GM23248 (cell line): ENCODE measurements around the gene NAGS.
"Not testable (repeated sequence)": the region's sequence is repeated elsewhere in the genome, so short reads cannot be mapped to it uniquely, and the experiment has no call there.

Experiments used
- EZH2 ChIP-seq: fragments of 200-600 bp; sonication (generic); IDR thresholded peaks from 2 replicates; pipeline ENCODE4 v1.6.1; 2018; ENCODE audit warnings: antibody characterized with exemption, mild to moderate bottlenecking; ENCODE audit not compliant: insufficient read depth, poor library complexity, severe bottlenecking
- EZH2phosphoT487 ChIP-seq: fragments of 200-600 bp; sonication (generic); IDR thresholded peaks from 2 replicates; pipeline ENCODE4 v1.6.1; 2018; ENCODE audit warnings: antibody characterized with exemption, moderate library complexity, mild to moderate bottlenecking, low read depth; ENCODE audit not compliant: insufficient read depth

- TF ChIP-seq EZH2, EZH2phosphoT487: not testable (repeated sequence)
These were observed 30.3 kb downstream of the NAGS start for GRCh38 chr17:44034688-44035087.
